ENCODE measurements around the gene GBX1.
A peak's percentile ranks its signal among the peaks of the same experiment; 100 is the strongest.

GBX1 gene

GRCh38 chr7:151195616-151196450, 28.3 kb upstream of the GBX1 start:
- no peak for DNase-seq (ENCODE audit: low read depth, low spot score)
- H3K4me3 ChIP-seq (ENCODE audit: low read length), result no peak overlapping the region

- DNase-seq (ENCODE audit: low read depth, low spot score), result peak; percentile 25
- no peak overlapping the region for H3K4me3 ChIP-seq (ENCODE audit: low read length)
Measured at GRCh38 chr7:151194188-151194587, 26.7 kb upstream of the GBX1 start.

- DNase-seq (ENCODE audit: low read depth, low spot score), result no peak
- H3K4me3 ChIP-seq (ENCODE audit: low read length), result no peak overlapping the region
Measured at GRCh38 chr7:151193203-151193978, 25.9 kb upstream of the GBX1 start.

GRCh38 chr7:151192002-151192539, 24.6 kb upstream of the GBX1 start:
- no peak for DNase-seq (ENCODE audit: low read depth, low spot score)
- H3K4me3 ChIP-seq (ENCODE audit: low read length), result no peak overlapping the region

GRCh38 chr7:151191544-151191943, 24.1 kb upstream of the GBX1 start:
- no peak for DNase-seq (ENCODE audit: low read depth, low spot score)
- H3K4me3 ChIP-seq (ENCODE audit: low read length), result no peak overlapping the region

- no peak for DNase-seq (ENCODE audit: low read depth, low spot score)
- no peak overlapping the region for H3K4me3 ChIP-seq (ENCODE audit: low read length)
Measured at GRCh38 chr7:151189038-151189437, 21.5 kb upstream of the GBX1 start.

- no peak for DNase-seq (ENCODE audit: low read depth, low spot score)
- no peak overlapping the region for H3K4me3 ChIP-seq (ENCODE audit: low read length)
Measured at GRCh38 chr7:151188252-151188542, 20.7 kb upstream of the GBX1 start.

- H3K4me3 ChIP-seq (ENCODE audit: low read length), result no peak overlapping the region
- no peak for DNase-seq (ENCODE audit: low read depth, low spot score)
Measured at GRCh38 chr7:151187409-151188251, 20.1 kb upstream of the GBX1 start.

- no peak within 1 kb of the TSS for H3K4me3 ChIP-seq (ENCODE audit: low read length)
- DNase-seq (ENCODE audit: low read depth, low spot score), result no peak
Measured at GRCh38 chr7:151186640-151187408, 19.3 kb upstream of the GBX1 start, which contains the start of gene ASB10. ASB10 (minus strand) TSS chr7:151187250; CDS start chr7:151187130, 120 bp downstream.

- no peak for DNase-seq (ENCODE audit: low read depth, low spot score)
- H3K4me3 ChIP-seq (ENCODE audit: low read length), result no peak overlapping the region
Measured at GRCh38 chr7:151185762-151186639, 18.5 kb upstream of the GBX1 start.

- DNase-seq (ENCODE audit: low read depth, low spot score), result no peak
- no peak overlapping the region for H3K4me3 ChIP-seq (ENCODE audit: low read length)
Measured at GRCh38 chr7:151181011-151181431, 13.5 kb upstream of the GBX1 start.

- no peak overlapping the region for H3K4me3 ChIP-seq (ENCODE audit: low read length)
- DNase-seq (ENCODE audit: low read depth, low spot score), result no peak
Measured at GRCh38 chr7:151179946-151180345, 12.5 kb upstream of the GBX1 start.

- DNase-seq (ENCODE audit: low read depth, low spot score), result no peak
- H3K4me3 ChIP-seq (ENCODE audit: low read length), result no peak overlapping the region
Measured at GRCh38 chr7:151179287-151179860, 11.9 kb upstream of the GBX1 start.

GRCh38 chr7:151178831-151179230, 11.3 kb upstream of the GBX1 start:
- H3K4me3 ChIP-seq (ENCODE audit: low read length), result no peak overlapping the region
- no peak for DNase-seq (ENCODE audit: low read depth, low spot score)

GRCh38 chr7:151178236-151178635, 10.7 kb upstream of the GBX1 start:
- H3K4me3 ChIP-seq (ENCODE audit: low read length), result no peak overlapping the region
- DNase-seq (ENCODE audit: low read depth, low spot score), result no peak

GRCh38 chr7:151177310-151177709, 9.8 kb upstream of the GBX1 start:
- DNase-seq (ENCODE audit: low read depth, low spot score), result no peak
- no peak overlapping the region for H3K4me3 ChIP-seq (ENCODE audit: low read length)

GRCh38 chr7:151176401-151176800, 8.9 kb upstream of the GBX1 start:
- no peak for DNase-seq (ENCODE audit: low read depth, low spot score)

More at GRCh38 chr7:151176401-151176800, 8.9 kb upstream of the GBX1 start:
- H3K4me3 ChIP-seq (ENCODE audit: low read length), result no peak overlapping the region
